M059J (cell line): ENCODE data around the gene CETP. TPM values are rescaled to one million over a fixed set of nuclear protein-coding genes. Genes with fewer than 3 reads are reported as not detected.
"Not testable (repeated sequence)": the region's sequence is repeated elsewhere in the genome, so short reads cannot be mapped to it uniquely, and the experiment has no call there.

Experiments
- DNase-seq: peaks from one replicate; pipeline ENCODE4 v3.0.0-alpha.2; 2012; ENCODE audit warnings: low read depth
- total RNA-seq: library from RNA; depleted of rRNA; stranded (reverse); fragments of >200 nt; shearing (Covaris generic); gene quantifications from 2 replicates; pipeline ENCODE4 v1.2.3, GENCODE V29; 2014

Gene CETP
- total RNA-seq, 1 experiment from 2014 or later = not detected

GRCh38 chr16:56997931-56998330, 36.2 kb downstream of the CETP start:
- DNase-seq = no peak

- DNase-seq = no peak
Measured at GRCh38 chr16:56998352-56998751, 36.6 kb downstream of the CETP start.

GRCh38 chr16:56998861-56999260, 37.1 kb downstream of the CETP start:
- DNase-seq = no peak

GRCh38 chr16:56999409-57000270, 37.9 kb downstream of the CETP start:
- peak; percentile 53 for DNase-seq

- DNase-seq = peak; percentile 97
Measured at GRCh38 chr16:57000271-57001025, 38.7 kb downstream of the CETP start.

GRCh38 chr16:57001026-57001679, 39.4 kb downstream of the CETP start:
- DNase-seq = no peak

GRCh38 chr16:57003439-57004386, 42.0 kb downstream of the CETP start:
- DNase-seq = no peak

- DNase-seq = no peak
Measured at GRCh38 chr16:57004387-57005250, 42.9 kb downstream of the CETP start.

GRCh38 chr16:57005597-57005996, 43.8 kb downstream of the CETP start:
- not testable (repeated sequence) for DNase-seq

- DNase-seq = no peak
Measured at GRCh38 chr16:57007050-57007449, 45.3 kb downstream of the CETP start.

GRCh38 chr16:57007530-57007929, 45.8 kb downstream of the CETP start:
- DNase-seq = no peak

GRCh38 chr16:57008440-57008839, 46.7 kb downstream of the CETP start:
- DNase-seq = no peak

- no peak for DNase-seq
Measured at GRCh38 chr16:57009643-57010170, 48.0 kb downstream of the CETP start.

GRCh38 chr16:57012353-57012752, 50.6 kb downstream of the CETP start:
- no peak for DNase-seq

GRCh38 chr16:57013229-57013628, 51.5 kb downstream of the CETP start:
- peak; percentile 93 for DNase-seq

GRCh38 chr16:57013902-57014301, 52.2 kb downstream of the CETP start:
- DNase-seq = no peak

- no peak for DNase-seq
Measured at GRCh38 chr16:57016301-57016700, 54.6 kb downstream of the CETP start.

GRCh38 chr16:57016831-57017230, 55.1 kb downstream of the CETP start:
- DNase-seq = no peak

- peak; percentile 55 for DNase-seq
Measured at GRCh38 chr16:57017251-57017650, 55.5 kb downstream of the CETP start.

GRCh38 chr16:57019746-57020145, 58.0 kb downstream of the CETP start:
- no peak for DNase-seq
